ENCODE measurements around the gene BMP6. TPM values are rescaled to one million over a fixed set of nuclear protein-coding genes. Genes with fewer than 3 reads are reported as not detected.

BMP6 gene
- total and polyA plus RNA-seq, 2 experiments from 2014 or later = 1.3 to 10.3 TPM

DNA sequence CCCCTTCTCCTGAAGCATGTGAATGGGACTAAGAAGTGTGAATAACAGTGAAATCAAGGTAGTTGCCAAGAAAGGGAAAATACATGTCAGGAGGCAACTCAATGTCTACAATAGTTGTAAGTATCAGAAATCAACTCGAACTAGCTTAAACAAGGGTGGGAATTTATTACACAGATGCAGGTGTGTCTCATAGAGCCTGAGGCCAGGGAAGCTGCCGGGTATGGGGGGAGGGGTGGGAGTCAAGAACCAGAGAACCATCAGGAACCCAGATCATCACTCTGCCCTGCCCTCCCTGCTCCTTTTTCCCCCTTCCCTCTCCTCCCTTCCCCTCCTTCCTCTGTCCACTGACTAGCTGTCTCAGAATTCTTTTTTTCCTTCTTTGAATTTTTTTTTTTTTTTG, 34.9 kb upstream of the BMP6 start:
- no peak for TF ChIP-seq EZH2phosphoT487 (IDR thresholded peaks at IDR 0.05; ENCODE audit: insufficient read depth, low read depth)
- TF ChIP-seq EZH2 (IDR thresholded peaks at IDR 0.05; ENCODE audit: insufficient read depth, poor library complexity, severe bottlenecking) = no peak
- in situ Hi-C loops (cut with MboI) = no loop called here
- no peak overlapping the region for H3K27ac ChIP-seq
- no peaks in the 10 kb centered on the region for H3K79me2 ChIP-seq (ENCODE audit: insufficient read depth)
- no peaks in the 10 kb centered on the region for H3K9me3 ChIP-seq (ENCODE audit: low read depth)
- peaks cover 14% of the 10 kb centered on the region; the same call in 1 of the 2 replicates for H3F3A ChIP-seq (ENCODE audit: insufficient read depth)
- H3K36me3 ChIP-seq (ENCODE audit: low read depth) = no peaks in the 10 kb centered on the region
- no peak overlapping the region for H3K4me2 ChIP-seq (ENCODE audit: unreplicated experiment)
- no peak for DNase-seq
- no peaks in the 10 kb centered on the region for H3K9me2 ChIP-seq (ENCODE audit: insufficient read depth)
- H3K4me3 ChIP-seq = no peak overlapping the region
- H3K4me1 ChIP-seq (ENCODE audit: insufficient read depth) = peaks cover 15% of the 10 kb centered on the region
- no peaks in the 10 kb centered on the region for H3K27me3 ChIP-seq (replicated peaks; ENCODE audit: insufficient read depth)
- no peak overlapping the region for H2AFZ ChIP-seq
- H3K9ac ChIP-seq = no peak overlapping the region
- no peaks in the 10 kb centered on the region for H4K20me1 ChIP-seq (ENCODE audit: insufficient read depth)
- 73 to 75% methylated on average over 2 of the region's 2 CpGs for WGBS, 2 experiments (ENCODE audit: low coverage in 1 of 2, low lambda C conversion rate in 2 of 2, missing lambda C conversion rate in 2 of 2)

DNA sequence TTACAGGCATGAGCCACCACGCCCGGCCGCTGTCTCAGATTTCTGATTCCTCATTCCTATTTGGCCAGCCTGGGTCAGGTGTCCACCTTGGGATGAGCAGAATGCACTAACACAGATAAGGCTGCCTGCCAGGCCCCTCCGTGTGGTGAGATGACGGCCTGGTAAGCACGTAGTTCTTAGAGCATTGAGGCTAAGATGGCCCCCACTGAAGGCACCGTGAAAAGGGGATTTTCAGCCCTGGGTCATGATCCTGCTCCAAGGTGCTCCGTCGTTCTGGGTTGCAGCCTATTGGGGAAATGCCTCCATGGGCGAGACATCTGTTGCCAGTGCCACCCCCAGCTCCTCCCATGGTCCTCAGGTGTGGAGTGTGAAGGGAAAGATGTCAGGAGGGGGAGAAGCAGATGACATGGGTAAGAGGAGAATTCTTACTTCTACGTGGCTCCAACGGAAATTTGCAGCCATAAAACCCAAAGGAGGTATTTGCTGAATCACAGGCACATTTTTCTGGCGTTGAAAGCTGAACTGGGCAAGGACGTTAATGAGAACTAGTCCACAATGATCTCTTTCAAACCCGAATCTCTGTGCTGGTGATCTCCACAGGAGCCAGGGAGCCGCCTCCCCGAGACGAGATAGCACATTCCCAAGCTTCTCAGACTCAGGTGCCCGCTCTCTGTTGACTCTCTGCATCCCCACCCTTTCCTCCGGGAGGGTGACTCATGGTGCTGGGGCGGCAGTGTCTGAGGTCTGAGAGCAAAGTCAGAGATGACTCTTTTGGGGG, 34.0 kb upstream of the BMP6 start:
- H3K79me2 ChIP-seq (ENCODE audit: insufficient read depth) = no peaks in the 10 kb centered on the region
- H3K27ac ChIP-seq = peak overlapping the region; percentile 72
- peak overlapping the region; percentile 70 for H3K9ac ChIP-seq
- peak overlapping the region; percentile 62 for H2AFZ ChIP-seq
- peak overlapping the region; percentile 59 for H3K4me2 ChIP-seq (ENCODE audit: unreplicated experiment)
- H3K9me3 ChIP-seq (ENCODE audit: low read depth) = no peaks in the 10 kb centered on the region
- H3K4me3 ChIP-seq = peak overlapping the region; percentile 55
- H3F3A ChIP-seq (ENCODE audit: insufficient read depth) = peaks cover 21% of the 10 kb centered on the region
- no peaks in the 10 kb centered on the region for H4K20me1 ChIP-seq (ENCODE audit: insufficient read depth)
- H3K27me3 ChIP-seq (replicated peaks; ENCODE audit: insufficient read depth) = no peaks in the 10 kb centered on the region
- peaks cover 16% of the 10 kb centered on the region for H3K4me1 ChIP-seq (ENCODE audit: insufficient read depth)
- in situ Hi-C loops (cut with MboI) = no loop called here
- peak; percentile 88 for DNase-seq
- TF ChIP-seq EZH2phosphoT487 (IDR thresholded peaks at IDR 0.05; ENCODE audit: insufficient read depth, low read depth) = no peak
- TF ChIP-seq EZH2 (IDR thresholded peaks at IDR 0.05; ENCODE audit: insufficient read depth, poor library complexity, severe bottlenecking) = no peak
- H3K36me3 ChIP-seq (ENCODE audit: low read depth) = no peaks in the 10 kb centered on the region
- no peaks in the 10 kb centered on the region for H3K9me2 ChIP-seq (ENCODE audit: insufficient read depth)
- WGBS, 2 experiments (ENCODE audit: low coverage in 1 of 2, low lambda C conversion rate in 2 of 2, missing lambda C conversion rate in 2 of 2) = 52 to 55% methylated on average over 21 of the region's 21 CpGs

DNA sequence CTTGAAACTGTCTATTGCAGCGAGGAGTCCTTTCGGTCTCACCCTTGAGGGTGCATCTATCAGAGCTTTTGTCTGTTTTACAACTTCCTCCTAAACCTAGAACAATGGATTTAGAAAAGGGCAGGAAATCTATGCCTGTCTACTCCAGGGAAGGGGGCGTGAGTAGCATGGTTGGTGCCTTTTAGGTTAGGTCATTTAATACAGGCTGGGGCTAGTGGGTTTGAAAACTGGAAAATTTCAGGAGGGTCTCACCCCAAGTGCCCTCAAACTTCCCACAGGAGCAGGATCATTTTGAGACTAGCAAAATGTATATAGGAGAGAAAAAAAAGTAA, 33.5 kb upstream of the BMP6 start:
- Histone ChIP-seq H3K4me3 (peak overlapping the region; percentile 55), H3K79me2 (ENCODE audit: insufficient read depth) (no peaks in the 10 kb centered on the region), H3K9me2 (ENCODE audit: insufficient read depth) (no peaks in the 10 kb centered on the region), H3K36me3 (ENCODE audit: low read depth) (no peaks in the 10 kb centered on the region), H2AFZ (peak overlapping the region; percentile 62), H3K4me1 (ENCODE audit: insufficient read depth) (peaks cover 22% of the 10 kb centered on the region), H3K4me2 (ENCODE audit: unreplicated experiment) (peak overlapping the region; percentile 59), H3K9me3 (ENCODE audit: low read depth) (no peaks in the 10 kb centered on the region), H3K27me3 (replicated peaks; ENCODE audit: insufficient read depth) (no peaks in the 10 kb centered on the region), H4K20me1 (ENCODE audit: insufficient read depth) (no peaks in the 10 kb centered on the region), H3K9ac (peak overlapping the region; percentile 70), H3F3A (ENCODE audit: insufficient read depth) (peaks cover 26% of the 10 kb centered on the region), H3K27ac (peak overlapping the region; percentile 72)
- 23 to 33% methylated on average over 3 of the region's 3 CpGs for WGBS, 2 experiments (ENCODE audit: low coverage in 1 of 2, low lambda C conversion rate in 2 of 2, missing lambda C conversion rate in 2 of 2)
- TF ChIP-seq EZH2 (IDR thresholded peaks at IDR 0.05; ENCODE audit: insufficient read depth, poor library complexity, severe bottlenecking) (no peak), EZH2phosphoT487 (IDR thresholded peaks at IDR 0.05; ENCODE audit: insufficient read depth, low read depth) (no peak)
- no peak for DNase-seq
- in situ Hi-C loops (cut with MboI) = no loop called here

DNA sequence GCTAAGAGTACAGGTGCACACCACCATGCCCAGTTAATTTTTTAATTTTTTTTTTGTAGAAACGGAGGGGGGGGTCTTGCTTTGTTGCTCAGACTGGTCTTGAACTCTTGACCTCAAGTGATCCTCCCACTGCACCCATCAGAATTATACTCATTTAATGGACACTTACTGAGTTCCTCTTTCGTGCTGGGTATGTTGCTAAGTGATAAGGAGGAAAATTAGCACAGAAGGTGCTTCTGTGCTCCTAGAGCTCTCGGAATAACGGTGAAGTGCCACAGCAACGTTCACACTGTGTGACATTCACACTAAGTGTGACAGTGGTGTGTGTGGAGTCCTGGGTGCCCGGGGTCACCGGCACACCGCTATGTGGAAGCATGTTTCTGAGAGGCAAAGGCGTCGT, 32.1 kb upstream of the BMP6 start:
- no peaks in the 10 kb centered on the region for H3K36me3 ChIP-seq (ENCODE audit: low read depth)
- H3K4me3 ChIP-seq = no peak overlapping the region
- no peak overlapping the region for H2AFZ ChIP-seq
- 87% methylated on average over 10 of the region's 10 CpGs for WGBS, 2 experiments (ENCODE audit: low coverage in 1 of 2, low lambda C conversion rate in 2 of 2, missing lambda C conversion rate in 2 of 2)
- in situ Hi-C loops (cut with MboI) = no loop called here
- H3K4me1 ChIP-seq (ENCODE audit: insufficient read depth) = peaks cover 33% of the 10 kb centered on the region
- no peak for TF ChIP-seq EZH2phosphoT487 (IDR thresholded peaks at IDR 0.05; ENCODE audit: insufficient read depth, low read depth)
- TF ChIP-seq EZH2 (IDR thresholded peaks at IDR 0.05; ENCODE audit: insufficient read depth, poor library complexity, severe bottlenecking) = no peak
- H3K9me2 ChIP-seq (ENCODE audit: insufficient read depth) = no peaks in the 10 kb centered on the region
- no peaks in the 10 kb centered on the region for H3K79me2 ChIP-seq (ENCODE audit: insufficient read depth)
- no peak overlapping the region for H3K9ac ChIP-seq
- no peak for DNase-seq
- H3K27ac ChIP-seq = no peak overlapping the region
- H3K4me2 ChIP-seq (ENCODE audit: unreplicated experiment) = no peak overlapping the region
- H4K20me1 ChIP-seq (ENCODE audit: insufficient read depth) = no peaks in the 10 kb centered on the region
- no peaks in the 10 kb centered on the region for H3K9me3 ChIP-seq (ENCODE audit: low read depth)
- H3F3A ChIP-seq (ENCODE audit: insufficient read depth) = peaks cover 40% of the 10 kb centered on the region
- H3K27me3 ChIP-seq (replicated peaks; ENCODE audit: insufficient read depth) = no peaks in the 10 kb centered on the region
